Measurements from ENCODE around the gene TMEM163. TPM values are rescaled to one million over a fixed set of nuclear protein-coding genes. Genes with fewer than 3 reads are reported as not detected.

The TMEM163 gene
- total and polyA plus RNA-seq, 2 experiments from 2014 or later, result 1.1 TPM

- TF ChIP-seq EZH2 (IDR thresholded peaks at IDR 0.05; ENCODE audit: borderline replicate concordance), result no peak
- no peak for TF ChIP-seq CTCF (IDR thresholded peaks at IDR 0.05; ENCODE audit: poor library complexity)
- TF ChIP-seq EZH2phosphoT487 (IDR thresholded peaks at IDR 0.05; ENCODE audit: low read depth, severe bottlenecking, unreplicated experiment), result no peak
- no peaks in the 10 kb centered on the region for H3K9me3 ChIP-seq (ENCODE audit: low read depth)
- DNase-seq (ENCODE audit: low spot score), result no peak
These were observed 226.9 kb downstream of the TMEM163 start for GRCh38 chr2:134491771-134492441.

GRCh38 chr2:134491022-134491421 is 227.8 kb downstream of the TMEM163 start:
- Histone ChIP-seq H3K36me3 (replicated peaks; ENCODE audit: insufficient read depth, low read depth) (no peaks in the 10 kb centered on the region), H3K27ac (no peak overlapping the region), H3K4me3 (no peak overlapping the region), H3K4me1 (ENCODE audit: insufficient read depth) (no peaks in the 10 kb centered on the region), H3K9me3 (ENCODE audit: low read depth) (no peaks in the 10 kb centered on the region), H3K79me2 (no peaks in the 10 kb centered on the region), H3K9me2 (replicated peaks; ENCODE audit: insufficient read depth) (no peaks in the 10 kb centered on the region), H3K27me3 (no peaks in the 10 kb centered on the region), H2AFZ (no peak overlapping the region), H3K4me2 (no peak overlapping the region), H4K20me1 (ENCODE audit: insufficient read depth, poor library complexity, severe bottlenecking) (no peaks in the 10 kb centered on the region)
- 78% methylated on average over 4 of the region's 4 CpGs for WGBS (ENCODE audit: low lambda C conversion rate, missing lambda C conversion rate)
- TF ChIP-seq EZH2phosphoT487 (IDR thresholded peaks at IDR 0.05; ENCODE audit: low read depth, severe bottlenecking, unreplicated experiment), result no peak
- TF ChIP-seq EZH2 (IDR thresholded peaks at IDR 0.05; ENCODE audit: borderline replicate concordance), result no peak
- no peak for TF ChIP-seq CTCF (IDR thresholded peaks at IDR 0.05; ENCODE audit: poor library complexity)
- DNase-seq (ENCODE audit: low spot score), result no peak

More at GRCh38 chr2:134491771-134492441, 226.9 kb downstream of the TMEM163 start:
- H3K27me3 ChIP-seq, result no peaks in the 10 kb centered on the region
- H2AFZ ChIP-seq, result no peak overlapping the region
- H3K36me3 ChIP-seq (replicated peaks; ENCODE audit: insufficient read depth, low read depth), result no peaks in the 10 kb centered on the region
- no peaks in the 10 kb centered on the region for H3K79me2 ChIP-seq
- H3K4me3 ChIP-seq, result no peak overlapping the region
- H3K4me1 ChIP-seq (ENCODE audit: insufficient read depth), result no peaks in the 10 kb centered on the region
- WGBS (ENCODE audit: low lambda C conversion rate, missing lambda C conversion rate), result 59% methylated on average over 9 of the region's 9 CpGs
- no peak overlapping the region for H3K27ac ChIP-seq
- no peaks in the 10 kb centered on the region for H4K20me1 ChIP-seq (ENCODE audit: insufficient read depth, poor library complexity, severe bottlenecking)
- no peaks in the 10 kb centered on the region for H3K9me2 ChIP-seq (replicated peaks; ENCODE audit: insufficient read depth)
- H3K4me2 ChIP-seq, result no peak overlapping the region

- H3K27me3 ChIP-seq, result no peaks in the 10 kb centered on the region
- H3K79me2 ChIP-seq, result no peaks in the 10 kb centered on the region
- no peaks in the 10 kb centered on the region for H4K20me1 ChIP-seq (ENCODE audit: insufficient read depth, poor library complexity, severe bottlenecking)
- no peaks in the 10 kb centered on the region for H3K36me3 ChIP-seq (replicated peaks; ENCODE audit: insufficient read depth, low read depth)
- no peaks in the 10 kb centered on the region for H3K9me2 ChIP-seq (replicated peaks; ENCODE audit: insufficient read depth)
- no peak overlapping the region for H3K4me3 ChIP-seq
- H3K4me1 ChIP-seq (ENCODE audit: insufficient read depth), result no peaks in the 10 kb centered on the region
- no peak overlapping the region for H3K27ac ChIP-seq
- no peaks in the 10 kb centered on the region for H3K9me3 ChIP-seq (ENCODE audit: low read depth)
- WGBS (ENCODE audit: low lambda C conversion rate, missing lambda C conversion rate), result 90% methylated on average over 4 of the region's 4 CpGs
- no peak for DNase-seq (ENCODE audit: low spot score)
- H2AFZ ChIP-seq, result no peak overlapping the region
- H3K4me2 ChIP-seq, result no peak overlapping the region
- TF ChIP-seq EZH2 (IDR thresholded peaks at IDR 0.05; ENCODE audit: borderline replicate concordance) (no peak), EZH2phosphoT487 (IDR thresholded peaks at IDR 0.05; ENCODE audit: low read depth, severe bottlenecking, unreplicated experiment) (no peak), CTCF (IDR thresholded peaks at IDR 0.05; ENCODE audit: poor library complexity) (no peak)
These were observed 228.2 kb downstream of the TMEM163 start for GRCh38 chr2:134490559-134490958.

Measured in hepatocyte (in vitro differentiated cells).